ENCODE measurements around the gene MICOS13.
"Not testable (repeated sequence)": the region's sequence is repeated elsewhere in the genome, so short reads cannot be mapped to it uniquely, and the experiment has no call there.

The MICOS13 gene

GRCh38 chr19:5692723-5693194 is 12.4 kb upstream of the MICOS13 start:
- DNase-seq (ENCODE audit: low spot score), result no peak
- no peak for TF ChIP-seq CTCF (IDR thresholded peaks at IDR 0.05; ENCODE audit: extremely low read depth, missing control alignments)

- no peak for DNase-seq (ENCODE audit: low spot score)
- TF ChIP-seq CTCF (IDR thresholded peaks at IDR 0.05; ENCODE audit: extremely low read depth, missing control alignments), result no peak
These were observed 11.8 kb upstream of the MICOS13 start for GRCh38 chr19:5691822-5692722.

GRCh38 chr19:5690955-5691821 is 10.9 kb upstream of the MICOS13 start:
- no peak for DNase-seq (ENCODE audit: low spot score)
- no peak for TF ChIP-seq CTCF (IDR thresholded peaks at IDR 0.05; ENCODE audit: extremely low read depth, missing control alignments)

GRCh38 chr19:5690125-5690954 is 10.0 kb upstream of the MICOS13 start, which contains the start of gene RPL36:
Gene RPL36 (plus strand): TSS chr19:5690295. CDS start chr19:5690508, 213 bp downstream.
- peak; percentile 98 for TF ChIP-seq CTCF (IDR thresholded peaks at IDR 0.05; ENCODE audit: extremely low read depth, missing control alignments)

GRCh38 chr19:5688262-5688881 is 8.1 kb upstream of the MICOS13 start:
- not testable (repeated sequence) for DNase-seq (ENCODE audit: low spot score)

More at GRCh38 chr19:5690125-5690954, 10.0 kb upstream of the MICOS13 start, which contains the start of gene RPL36:
- peak; percentile 97 for DNase-seq (ENCODE audit: low spot score)

DNA sequence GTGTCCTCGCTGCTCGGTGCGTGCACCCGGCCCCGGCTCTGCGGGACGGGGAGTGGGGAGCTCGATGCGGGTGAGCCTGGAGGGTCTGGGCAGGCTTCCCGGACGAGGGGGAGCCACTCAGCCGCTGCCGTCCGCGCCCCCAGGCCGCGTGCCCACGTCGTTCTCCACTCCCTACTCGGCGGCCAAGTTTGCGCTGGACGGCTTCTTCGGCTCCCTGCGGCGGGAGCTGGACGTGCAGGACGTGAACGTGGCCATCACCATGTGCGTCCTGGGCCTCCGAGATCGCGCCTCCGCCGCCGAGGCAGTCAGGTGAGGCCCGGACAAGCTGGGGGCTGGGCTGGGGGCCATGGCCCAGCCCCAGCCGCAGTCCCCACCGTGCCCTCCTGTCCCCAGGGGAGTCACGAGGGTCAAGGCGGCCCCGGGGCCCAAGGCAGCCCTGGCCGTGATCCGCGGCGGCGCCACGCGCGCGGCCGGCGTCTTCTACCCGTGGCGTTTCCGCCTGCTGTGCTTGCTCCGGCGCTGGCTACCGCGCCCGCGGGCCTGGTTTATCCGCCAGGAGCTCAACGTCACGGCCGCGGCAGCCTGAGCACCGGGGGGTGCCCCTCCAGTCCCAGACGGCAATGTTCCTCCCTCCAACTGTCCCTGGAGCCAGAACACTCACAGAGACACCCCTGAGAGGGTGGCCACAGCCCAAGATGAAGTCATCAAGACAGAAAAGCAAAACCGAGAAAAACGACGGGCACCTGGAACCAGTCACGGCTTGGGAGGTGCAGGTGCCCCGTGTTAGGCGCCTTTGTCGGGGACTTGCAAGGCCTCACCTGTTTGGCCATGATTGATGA is 7.3 kb upstream of the MICOS13 start:
- no peak for DNase-seq (ENCODE audit: low spot score)
- TF ChIP-seq CTCF (IDR thresholded peaks at IDR 0.05; ENCODE audit: extremely low read depth, missing control alignments), result no peak
